Amniotic epithelial cell (primary cell): ENCODE data around the gene YBX2.

ENCODE experiments used
- DNase-seq: peaks from one replicate; pipeline ENCODE4 v3.0.0-alpha.2; 2010; ENCODE audit warnings: low read depth

YBX2 gene

GRCh38 chr17:7243453-7243729 lies 51.0 kb downstream of the YBX2 start:
- no peak for DNase-seq

- peak; percentile 95 for DNase-seq
Measured at GRCh38 chr17:7242717-7243452, 51.6 kb downstream of the YBX2 start.

- peak; percentile 88 for DNase-seq
Measured at GRCh38 chr17:7241783-7242716, 52.4 kb downstream of the YBX2 start, which contains the start of gene GABARAP. GABARAP (minus strand) TSS chr17:7242449; CDS start chr17:7242330, 119 bp downstream.

- DNase-seq: no peak
Measured at GRCh38 chr17:7241090-7241733, 53.2 kb downstream of the YBX2 start.

GRCh38 chr17:7240375-7240774 lies 54.1 kb downstream of the YBX2 start:
- DNase-seq: no peak

GRCh38 chr17:7239091-7240027 lies 55.1 kb downstream of the YBX2 start, which contains the start of gene PHF23:
PHF23 (minus strand) TSS chr17:7239457; CDS start chr17:7239279, 178 bp downstream.
- peak; percentile 99 for DNase-seq

GRCh38 chr17:7238420-7239090 lies 55.9 kb downstream of the YBX2 start:
- peak; percentile 36 for DNase-seq
